Fibroblast of peridontal ligament (primary cell): Measurements from ENCODE around the gene CEP192.

Source experiments
- DNase-seq: peaks from one replicate; pipeline ENCODE4 v3.0.0-alpha.2; 2010; ENCODE audit errors: extremely low read depth

The CEP192 gene

GRCh38 chr18:13138420-13139139 lies 147.4 kb downstream of the CEP192 start:
- no peak for DNase-seq

GRCh38 chr18:13139885-13140450 lies 148.8 kb downstream of the CEP192 start:
- DNase-seq: no peak

- no peak for DNase-seq
These were observed 150.0 kb downstream of the CEP192 start for GRCh38 chr18:13141209-13141608.

GRCh38 chr18:13145636-13146190 lies 154.6 kb downstream of the CEP192 start:
- DNase-seq: no peak

GRCh38 chr18:13147130-13147529 lies 156.0 kb downstream of the CEP192 start:
- DNase-seq: no peak

- no peak for DNase-seq
These were observed 160.5 kb downstream of the CEP192 start for GRCh38 chr18:13151656-13152055.

- no peak for DNase-seq
These were observed 167.3 kb downstream of the CEP192 start for GRCh38 chr18:13158428-13158827.

- peak; percentile 83 for DNase-seq
These were observed 168.4 kb downstream of the CEP192 start for GRCh38 chr18:13159579-13159978.

- no peak for DNase-seq
These were observed 170.2 kb downstream of the CEP192 start for GRCh38 chr18:13161276-13161899.

GRCh38 chr18:13163167-13163927 lies 172.2 kb downstream of the CEP192 start:
- DNase-seq: no peak

- DNase-seq: no peak
These were observed 173.2 kb downstream of the CEP192 start for GRCh38 chr18:13164406-13164805.

- DNase-seq: no peak
These were observed 174.7 kb downstream of the CEP192 start for GRCh38 chr18:13165636-13166423.

- DNase-seq: no peak
These were observed 182.5 kb downstream of the CEP192 start for GRCh38 chr18:13173578-13174145.
